Lower leg skin (tissue), 3 donors: ENCODE measurements around the gene ING5.

Source experiments
- CTCF ChIP-seq, 3 donors: fragments of 450-650 bp; IDR thresholded peaks; one replicate each; pipeline ENCODE4 v1.5.1; 2016; ENCODE audit warnings: antibody characterized with exemption in 3 of 3, mild to moderate bottlenecking in 3 of 3, moderate library complexity in 2 of 3
- POLR2A ChIP-seq, 2 donors: fragments of 450-650 bp; IDR thresholded peaks; one replicate each; pipeline ENCODE4 v1.6.1; 2016 to 2017; ENCODE audit warnings: antibody characterized with exemption in 2 of 2, mild to moderate bottlenecking in 1 of 2, moderate library complexity in 1 of 2

GRCh38 chr2:241748468-241749256 is 46.8 kb downstream of the ING5 start:
- TF ChIP-seq CTCF (IDR thresholded peaks at IDR 0.05) (no peak), POLR2A (IDR thresholded peaks at IDR 0.05) (no peak)
